H9 (cell line): ENCODE measurements around the gene MKI67. TPM values are rescaled to one million over a fixed set of nuclear protein-coding genes. Genes with fewer than 3 reads are reported as not detected.

ENCODE experiments used
- DNase-seq: peaks from one replicate; pipeline ENCODE4 v3.0.0-alpha.2; 2017
- H2AFZ ChIP-seq: one replicate; pipeline ENCODE4 v1.6.1; 2013; ENCODE audit warnings: mild to moderate bottlenecking, low read length, control low read depth, moderate library complexity
- H2AK5ac ChIP-seq: 2 replicates; pipeline ENCODE4 v1.6.1; 2013; ENCODE audit warnings: low read length, control low read depth, mixed read lengths; ENCODE audit not compliant: insufficient read length
- H2BK120ac ChIP-seq: one replicate; pipeline ENCODE4 v1.6.1; 2013; ENCODE audit warnings: low read depth, mild to moderate bottlenecking, low read length, control low read depth, inconsistent platforms; ENCODE audit not compliant: poor library complexity, severe bottlenecking
- H2BK12ac ChIP-seq: 2 replicates; pipeline ENCODE4 v1.6.1; 2013; ENCODE audit warnings: low read length, control low read depth, mixed read lengths, low read depth; ENCODE audit not compliant: insufficient read length
- H2BK15ac ChIP-seq: 2 replicates; pipeline ENCODE4 v1.6.1; 2013; ENCODE audit warnings: low read depth, low read length, control low read depth
- H2BK20ac ChIP-seq: one replicate; pipeline ENCODE4 v1.6.1; 2013; ENCODE audit warnings: low read depth, mild to moderate bottlenecking, low read length, control low read depth, inconsistent platforms; ENCODE audit not compliant: poor library complexity, severe bottlenecking
- H2BK5ac ChIP-seq: 2 replicates; pipeline ENCODE4 v1.6.1; 2013; ENCODE audit warnings: low read length, control low read depth, mixed read lengths; ENCODE audit not compliant: insufficient read length
- H3K14ac ChIP-seq: 2 replicates; pipeline ENCODE4 v1.6.1; 2013; ENCODE audit warnings: low read length, control low read depth; ENCODE audit not compliant: insufficient read depth
- H3K18ac ChIP-seq: 2 replicates; pipeline ENCODE4 v1.6.1; 2013; ENCODE audit warnings: low read depth, mild to moderate bottlenecking, mixed read lengths, low read length, control low read depth; ENCODE audit not compliant: insufficient read length
- H3K23ac ChIP-seq: 2 replicates; pipeline ENCODE4 v1.6.1; 2013; ENCODE audit warnings: low read length, control low read depth, mixed read lengths, low read depth; ENCODE audit not compliant: insufficient read length
- H3K23me2 ChIP-seq: 2 replicates; pipeline ENCODE4 v1.6.1; 2013; ENCODE audit warnings: low read depth, mild to moderate bottlenecking, mixed read lengths, low read length, control low read depth; ENCODE audit not compliant: insufficient read length, poor library complexity, severe bottlenecking
- H3K27ac ChIP-seq: 2 replicates; pipeline ENCODE4 v1.5.1; 2013; ENCODE audit warnings: low read length, control low read depth, mixed read lengths, low read depth; ENCODE audit not compliant: insufficient read length
- H3K27me3 ChIP-seq: 2 replicates; pipeline ENCODE4 v1.6.1; 2013; ENCODE audit warnings: low read length, control low read depth, inconsistent platforms; ENCODE audit not compliant: insufficient read depth
- H3K4ac ChIP-seq: 2 replicates; pipeline ENCODE4 v1.6.1; 2013; ENCODE audit warnings: low read depth, mild to moderate bottlenecking, control low read depth, inconsistent platforms, low read length, moderate library complexity
- H3K4me1 ChIP-seq: 2 replicates; pipeline ENCODE4 v1.6.1; 2013; ENCODE audit warnings: low read length, control low read depth, inconsistent platforms; ENCODE audit not compliant: insufficient read depth
- H3K4me2 ChIP-seq: 2 replicates; pipeline ENCODE4 v1.6.1; 2013; ENCODE audit warnings: low read length, control low read depth, mixed read lengths; ENCODE audit not compliant: insufficient read length, insufficient read depth
- H3K56ac ChIP-seq: 2 replicates; pipeline ENCODE4 v1.6.1; 2013; ENCODE audit warnings: low read depth, mild to moderate bottlenecking, mixed read lengths, low read length, control low read depth; ENCODE audit not compliant: insufficient read length
- H3K79me1 ChIP-seq: 2 replicates; pipeline ENCODE4 v1.6.1; 2013; ENCODE audit warnings: low read depth, mild to moderate bottlenecking, moderate library complexity, low read length, control low read depth, inconsistent platforms; ENCODE audit not compliant: insufficient read depth, poor library complexity, severe bottlenecking
- H3K79me2 ChIP-seq: 2 replicates; pipeline ENCODE4 v1.6.1; 2013; ENCODE audit warnings: low read length, control low read depth, inconsistent platforms; ENCODE audit not compliant: insufficient read depth
- H3K9ac ChIP-seq: 2 replicates; pipeline ENCODE4 v1.6.1; 2013; ENCODE audit warnings: low read length, control low read depth, mixed read lengths; ENCODE audit not compliant: insufficient read length; ENCODE audit errors: extremely low read depth
- H3K9me3 ChIP-seq: one replicate; pipeline ENCODE4 v1.6.1; 2013; ENCODE audit warnings: low read depth, low read length, inconsistent platforms; ENCODE audit not compliant: control insufficient read depth
- H3T11ph ChIP-seq: one replicate; pipeline ENCODE4 v1.6.1; 2013; ENCODE audit warnings: mild to moderate bottlenecking, low read length, control low read depth, inconsistent platforms
- H4K20me1 ChIP-seq: one replicate; pipeline ENCODE4 v1.6.1; 2013; ENCODE audit not compliant: control insufficient read depth, insufficient read length, insufficient read depth
- H4K5ac ChIP-seq: 2 replicates; pipeline ENCODE4 v1.6.1; 2013; ENCODE audit warnings: low read depth, mild to moderate bottlenecking, mixed read lengths, low read length, control low read depth; ENCODE audit not compliant: insufficient read length
- H4K8ac ChIP-seq: replicated peaks from 2 replicates; pipeline ENCODE4 v1.6.1; 2013; ENCODE audit warnings: low read length, control low read depth, mixed read lengths, low read depth; ENCODE audit not compliant: insufficient read length
- H4K91ac ChIP-seq: 2 replicates; pipeline ENCODE4 v1.6.1; 2013; ENCODE audit warnings: low read depth, mild to moderate bottlenecking, moderate library complexity, mixed read lengths, low read length, control low read depth; ENCODE audit not compliant: insufficient read length
- H3K27ac Mint-ChIP-seq, 3 experiments: 2 replicates in 2 of 3; 3 replicates in 1 of 3; pipeline ENCODE4 v1.8.0; 2020 to 2021; ENCODE audit warnings: mixed read lengths in 3 of 3, mild to moderate bottlenecking in 1 of 3, moderate library complexity in 1 of 3
- H3K27me3 Mint-ChIP-seq: 2 replicates; pipeline ENCODE4 v1.8.0; 2021; ENCODE audit warnings: low read depth, mild to moderate bottlenecking, moderate library complexity, mixed read lengths
- H3K36me3 Mint-ChIP-seq, 3 experiments: 2 replicates in 2 of 3; 3 replicates in 1 of 3; pipeline ENCODE4 v1.8.0; 2020 to 2021; ENCODE audit warnings: low read depth in 3 of 3, mixed read lengths in 3 of 3; ENCODE audit not compliant: insufficient read depth in 1 of 3
- H3K4me1 Mint-ChIP-seq, 2 experiments: 2 replicates each; pipeline ENCODE4 v1.8.0; 2020; ENCODE audit warnings: mixed read lengths in 2 of 2
- H3K4me3 Mint-ChIP-seq, 2 experiments: 2 replicates in 1 of 2; 3 replicates in 1 of 2; pipeline ENCODE4 v1.8.0; 2020 to 2021; ENCODE audit warnings: mild to moderate bottlenecking in 2 of 2, mixed read lengths in 2 of 2, moderate library complexity in 1 of 2
- H3K9me3 Mint-ChIP-seq, 2 experiments: 2 replicates in 1 of 2; 3 replicates in 1 of 2; pipeline ENCODE4 v1.8.0; 2020; ENCODE audit warnings: mild to moderate bottlenecking in 2 of 2, mixed read lengths in 2 of 2, moderate library complexity in 1 of 2
- CTCF ChIP-seq: fragments of 200-600 bp; sonication (generic); conservative IDR thresholded peaks from 3 replicates; pipeline ENCODE4 v1.8.0; 2021; ENCODE audit warnings: antibody characterized with exemption, mild to moderate bottlenecking
- WGBS: extraction: QIAGEN DNeasy Blood & Tissue Kit; methylation state at CpG from one replicate; pipeline ENCODE4 v1.1.7; 2013; ENCODE audit warnings: missing lambda C conversion rate, low lambda C conversion rate, mixed read lengths; ENCODE audit not compliant: insufficient read length; ENCODE audit errors: extremely low coverage; 5-methylcytosine and 5-hydroxymethylcytosine counted together
- total RNA-seq: library from RNA; stranded (reverse); gene quantifications from 2 replicates; pipeline ENCODE4 v1.2.1, GENCODE V29; 2021

MKI67 gene
- total RNA-seq, 1 experiment from 2014 or later, result 108 TPM

- Histone ChIP-seq H3K9ac (no peak overlapping the region), H3K79me2 (no peaks in the 10 kb centered on the region), H4K20me1 (no peaks in the 10 kb centered on the region), H3T11ph (no peak overlapping the region), H3K27ac (no peak overlapping the region), H2AK5ac (no peak overlapping the region), H3K4me1 (no peaks in the 10 kb centered on the region), H3K14ac (no peak overlapping the region), H3K4me2 (no peak overlapping the region), H4K91ac (no peak overlapping the region), H2AFZ (no peak overlapping the region), H2BK5ac (no peak overlapping the region), H3K4ac (no peak overlapping the region), H2BK15ac (no peak overlapping the region), H3K79me1 (no peaks in the 10 kb centered on the region), H2BK12ac (no peak overlapping the region), H3K56ac (no peak overlapping the region), H2BK20ac (no peak overlapping the region), H4K8ac (no peak overlapping the region), H4K5ac (no peak overlapping the region), H3K18ac (no peak overlapping the region), H3K23ac (no peak overlapping the region), H3K9me3 (no peaks in the 10 kb centered on the region), H2BK120ac (no peak overlapping the region), H3K27me3 (no peaks in the 10 kb centered on the region), H3K23me2 (no peaks in the 10 kb centered on the region)
- Mint-ChIP-seq H3K4me3 (no peak overlapping the region), H3K4me1 (peaks cover 7 to 8% of the 10 kb centered on the region in 2 experiments), H3K36me3 (peaks cover 3 to 5% (median 4%) of the 10 kb centered on the region in 3 experiments; a peak in 6 of 7 replicates), H3K27me3 (peaks cover 11% of the 10 kb centered on the region), H3K27ac (no peak overlapping the region), H3K9me3 (peaks cover 2 to 3% of the 10 kb centered on the region in 2 experiments; a peak in 2 of 5 replicates)
- TF ChIP-seq CTCF, result no peak
- no CpG with 5 or more reads among the region's 6 CpGs for WGBS
- no peak for DNase-seq
Measured at GRCh38 chr10:128072046-128072445, 54.2 kb downstream of the MKI67 start.
